GM19025 (cell line): ENCODE results near the gene KCNK6.
A peak's percentile ranks its signal among the peaks of the same experiment; 100 is the strongest.

ENCODE experiments used
- ATAC-seq: cut with Tn5 transposase; IDR thresholded peaks from one replicate; pipeline ENCODE4 v1.9.1; 2021; ENCODE audit warnings: mild to moderate bottlenecking, low read depth, moderate library complexity; ENCODE audit not compliant: unreplicated experiment

The KCNK6 gene

GRCh38 chr19:38294090-38294489 is 25.6 kb upstream of the KCNK6 start:
- ATAC-seq, result no peak

DNA sequence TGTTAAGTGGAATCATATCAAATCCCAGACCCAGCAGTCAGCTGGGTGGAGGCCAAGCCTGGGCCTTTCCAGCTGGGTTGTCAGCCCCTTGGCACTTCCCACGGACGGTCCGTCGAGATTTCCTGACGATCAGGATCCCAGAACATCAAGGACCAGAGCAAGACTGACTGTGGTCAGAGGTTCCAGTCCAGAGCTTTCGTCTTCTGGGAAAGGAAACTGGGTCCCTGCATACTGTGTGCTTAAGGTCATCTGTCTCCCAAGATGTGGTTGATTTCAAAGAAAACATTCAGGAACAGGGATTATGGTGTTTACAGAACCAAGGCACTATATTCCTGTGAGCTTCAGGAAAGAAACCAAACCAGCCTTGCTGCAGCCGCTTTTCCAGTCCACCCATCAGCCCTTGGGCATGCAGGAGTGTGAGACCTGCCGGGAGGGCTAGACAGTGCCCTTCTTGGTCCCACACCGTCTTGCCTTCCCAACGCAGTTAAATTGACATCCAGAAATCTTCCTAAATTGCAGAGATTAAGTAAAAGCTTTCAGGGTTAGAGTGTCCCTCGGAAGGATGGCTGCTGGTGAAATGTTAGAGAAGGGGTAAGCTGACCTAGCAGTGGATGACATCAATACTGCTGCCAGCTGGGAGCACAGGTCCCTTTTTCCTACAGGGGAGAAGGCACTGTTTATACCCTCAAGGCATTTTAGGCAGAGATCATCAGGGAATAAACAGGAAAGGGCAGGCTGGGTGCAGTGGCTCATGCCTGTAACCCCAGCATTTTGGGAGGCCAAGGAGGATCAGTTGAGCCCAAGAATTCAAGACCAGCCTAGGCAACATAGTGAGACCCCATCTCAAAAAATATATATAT is 20.6 kb upstream of the KCNK6 start:
- ATAC-seq, result no peak

- ATAC-seq, result no peak
Measured at GRCh38 chr19:38303517-38304351, 15.9 kb upstream of the KCNK6 start, which contains the start of gene C19orf33. Gene C19orf33 (plus strand): TSS chr19:38304251. CDS start chr19:38304262, 11 bp downstream.

DNA sequence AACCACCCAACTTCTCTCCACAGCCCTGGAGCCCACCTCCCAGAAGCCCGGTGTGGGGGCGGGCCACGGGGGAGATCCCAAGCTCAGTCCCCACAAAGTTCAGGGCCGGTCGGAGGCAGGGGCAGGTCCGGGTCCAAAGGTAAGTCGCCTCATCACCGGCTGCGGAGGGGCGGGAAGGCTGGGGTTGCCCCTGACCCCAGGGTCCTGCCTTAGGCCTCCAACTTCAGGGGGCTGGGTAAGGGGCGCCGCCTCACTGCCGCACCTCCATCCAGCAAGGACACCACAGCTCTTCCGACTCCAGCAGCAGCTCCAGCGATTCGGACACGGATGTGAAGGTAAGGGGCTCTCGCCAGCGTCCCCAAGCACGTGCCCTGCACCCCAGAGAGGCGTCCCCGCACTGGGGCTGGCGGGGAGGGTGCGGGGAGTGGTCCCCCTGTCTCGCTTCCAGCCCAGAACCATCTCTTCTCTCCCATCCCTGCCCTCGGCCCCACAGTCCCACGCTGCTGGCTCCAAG is 15.2 kb upstream of the KCNK6 start:
- no peak for ATAC-seq

- no peak for ATAC-seq
Measured at GRCh38 chr19:38304866-38305429, 14.7 kb upstream of the KCNK6 start.

DNA sequence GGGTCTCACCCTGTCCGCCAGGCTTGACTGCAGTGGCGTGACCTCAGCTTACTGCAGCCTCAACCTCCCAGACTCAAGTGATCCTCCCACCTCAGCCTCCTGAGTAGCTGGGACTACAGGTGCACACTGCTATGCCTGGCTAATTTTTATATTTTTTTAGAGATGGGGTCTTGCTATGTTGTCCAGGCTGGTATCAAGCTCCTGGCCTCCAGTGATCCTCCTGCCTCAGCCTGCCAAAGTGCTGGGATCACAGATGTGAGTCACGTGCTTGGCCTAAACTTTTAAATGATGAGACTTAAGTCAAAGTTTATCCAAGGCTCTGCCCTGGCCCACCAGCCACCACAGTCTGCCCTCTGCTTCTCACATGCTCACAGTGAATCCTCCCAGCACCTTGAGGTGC is 13.4 kb upstream of the KCNK6 start:
- ATAC-seq, result no peak

DNA sequence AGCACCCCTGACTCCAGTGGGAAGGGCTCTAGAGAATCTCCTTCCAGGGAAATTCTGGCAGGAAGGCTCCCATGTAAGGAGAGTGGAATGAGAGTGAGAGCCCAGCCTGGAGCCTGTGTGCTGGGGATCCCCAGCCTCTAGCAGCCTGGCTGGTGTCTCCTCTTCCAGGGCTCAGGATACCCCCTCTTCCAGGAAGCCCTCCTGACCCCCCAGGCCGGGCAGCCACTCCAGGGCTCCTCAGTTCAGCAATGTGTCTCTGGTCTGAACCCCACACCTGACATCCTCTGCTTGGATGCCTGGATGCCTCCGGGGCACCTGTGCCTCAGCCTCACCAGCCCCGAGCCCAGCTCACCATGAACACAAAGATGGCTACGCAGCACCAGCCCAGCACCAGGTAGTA is 12.6 kb upstream of the KCNK6 start:
- no peak for ATAC-seq

- ATAC-seq, result no peak
Measured at GRCh38 chr19:38307597-38307996, 12.0 kb upstream of the KCNK6 start.

GRCh38 chr19:38308006-38308766 is 11.5 kb upstream of the KCNK6 start:
- no peak for ATAC-seq

- ATAC-seq, result no peak
Measured at GRCh38 chr19:38308926-38309614, 10.6 kb upstream of the KCNK6 start.

- ATAC-seq, result no peak
Measured at GRCh38 chr19:38309615-38310278, 9.9 kb upstream of the KCNK6 start.

DNA sequence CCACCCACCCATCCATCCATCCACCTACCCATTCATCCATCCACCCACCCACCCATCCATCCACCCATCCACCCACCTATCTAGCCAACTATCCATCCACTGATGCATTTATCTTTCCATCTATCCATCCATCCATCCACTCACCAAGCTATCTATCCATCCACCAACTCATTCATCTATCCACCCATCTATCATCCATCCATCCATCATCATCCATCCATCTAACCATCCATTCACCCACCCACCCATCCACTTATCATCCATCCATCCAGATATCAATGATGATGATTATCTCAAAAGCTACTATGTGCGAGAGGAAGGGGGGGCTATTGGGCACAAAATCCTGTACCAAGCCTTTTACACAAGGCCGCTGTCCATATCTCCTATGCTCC is 9.4 kb upstream of the KCNK6 start:
- no peak for ATAC-seq

- ATAC-seq, result no peak
Measured at GRCh38 chr19:38310986-38311385, 8.7 kb upstream of the KCNK6 start.

DNA sequence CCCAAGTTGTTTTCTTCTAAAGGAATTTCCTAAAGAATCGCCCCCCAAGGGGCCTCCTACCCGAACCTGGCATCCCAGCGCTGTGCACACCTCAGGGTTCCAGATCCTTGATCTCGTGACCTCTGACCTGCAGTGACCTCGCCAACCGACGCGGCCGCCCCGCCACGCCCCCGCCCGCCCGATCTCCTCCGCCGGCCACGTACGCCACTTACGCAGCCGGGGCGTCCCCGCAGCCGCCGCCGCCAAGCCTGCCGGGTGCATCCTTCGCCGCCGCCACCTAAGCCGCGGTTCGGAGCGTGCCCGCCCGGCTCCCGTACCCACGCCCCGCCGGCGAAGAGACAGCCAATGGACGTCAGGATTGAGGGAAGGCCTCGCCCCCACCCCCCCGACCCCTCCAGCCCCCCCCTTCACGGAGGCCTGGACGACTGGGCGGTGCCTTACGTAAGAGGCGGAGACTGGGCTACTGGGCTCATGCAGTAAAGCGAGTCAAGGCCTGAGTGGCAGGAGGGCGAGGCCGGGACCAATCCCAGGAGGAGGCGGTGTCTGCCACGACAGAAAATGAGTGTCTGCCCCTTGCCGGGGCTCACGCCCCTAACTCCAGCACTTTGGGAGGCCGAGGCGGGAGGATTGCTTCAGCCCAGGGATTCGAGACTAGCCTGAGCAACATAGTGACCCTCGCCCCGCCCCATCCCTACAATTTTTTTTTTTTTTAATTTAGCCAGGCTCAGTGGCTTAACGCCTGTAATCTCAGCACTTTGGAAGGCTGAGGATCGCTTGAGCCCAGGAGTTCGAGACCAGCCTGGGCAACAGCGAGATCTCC is 3.8 kb upstream of the KCNK6 start, which contains the start of gene YIF1B:
TSS of gene YIF1B (minus strand) at position 291 of the 820 bp plus-strand sequence. CDS start at position 261, 30 bp downstream.
- ATAC-seq, result peak; percentile 82

- ATAC-seq, result no peak
Measured at GRCh38 chr19:38316477-38317067, 3.1 kb upstream of the KCNK6 start.

GRCh38 chr19:38317104-38317612 is 2.5 kb upstream of the KCNK6 start:
- ATAC-seq, result no peak

GRCh38 chr19:38318660-38319059 is 985 bp upstream of the KCNK6 start:
- no peak for ATAC-seq

- no peak for ATAC-seq
Measured at GRCh38 chr19:38320969-38321339, 1.3 kb downstream of the KCNK6 start.
